Glutamatergic neuron (in vitro differentiated cells): ENCODE results near the gene TMEM92. TPM values are rescaled to one million over a fixed set of nuclear protein-coding genes. Genes with fewer than 3 reads are reported as not detected.

ENCODE experiments used
- DNase-seq: peaks from one replicate; pipeline ENCODE4 v3.0.0; 2022
- H3K27ac Mint-ChIP-seq: one replicate; pipeline ENCODE4 v1.8.0; 2020; ENCODE audit warnings: mild to moderate bottlenecking, mixed read lengths, inconsistent platforms; ENCODE audit not compliant: unreplicated experiment
- H3K27me3 Mint-ChIP-seq: one replicate; pipeline ENCODE4 v1.8.0; 2020; ENCODE audit warnings: mild to moderate bottlenecking, moderate library complexity, mixed read lengths, inconsistent platforms; ENCODE audit not compliant: unreplicated experiment
- H3K36me3 Mint-ChIP-seq: one replicate; pipeline ENCODE4 v1.8.0; 2020; ENCODE audit warnings: mild to moderate bottlenecking, mixed read lengths, inconsistent platforms; ENCODE audit not compliant: unreplicated experiment
- H3K4me1 Mint-ChIP-seq: one replicate; pipeline ENCODE4 v1.8.0; 2020; ENCODE audit warnings: mild to moderate bottlenecking, low read depth, mixed read lengths, inconsistent platforms; ENCODE audit not compliant: unreplicated experiment
- H3K4me3 Mint-ChIP-seq: one replicate; pipeline ENCODE4 v1.8.0; 2020; ENCODE audit warnings: mild to moderate bottlenecking, mixed read lengths, inconsistent platforms; ENCODE audit not compliant: unreplicated experiment
- H3K9me3 Mint-ChIP-seq: one replicate; pipeline ENCODE4 v1.8.0; 2020; ENCODE audit warnings: mild to moderate bottlenecking, moderate library complexity, mixed read lengths, inconsistent platforms; ENCODE audit not compliant: unreplicated experiment
- CTCF ChIP-seq: fragments of 200-600 bp; sonication (generic); IDR thresholded peaks from one replicate; pipeline ENCODE4 v1.5.0; 2021; ENCODE audit not compliant: partially characterized antibody, unreplicated experiment
- total RNA-seq: library from RNA; stranded (reverse); fragmentation: NEBNext Ultra II Directional; extraction: Animal tissue kit (Norgen Biotek cat#: 25700); gene quantifications from one replicate; pipeline ENCODE4 v1.2.1, GENCODE V29; 2021; ENCODE audit not compliant: unreplicated experiment

The TMEM92 gene
- total RNA-seq, 1 donor from 2014 or later: not detected

GRCh38 chr17:50238601-50239280 is 35.5 kb upstream of the TMEM92 start:
- Mint-ChIP-seq H3K4me1 (no peaks in the 10 kb centered on the region), H3K4me3 (no peak overlapping the region), H3K9me3 (no peaks in the 10 kb centered on the region), H3K27me3 (no peaks in the 10 kb centered on the region), H3K36me3 (peaks cover 9% of the 10 kb centered on the region), H3K27ac (no peak overlapping the region)
- TF ChIP-seq CTCF: no peak
- no peak for DNase-seq

GRCh38 chr17:50239937-50240336 is 34.3 kb upstream of the TMEM92 start:
- Mint-ChIP-seq H3K27me3 (no peaks in the 10 kb centered on the region), H3K27ac (no peak overlapping the region), H3K4me3 (no peak overlapping the region), H3K4me1 (no peaks in the 10 kb centered on the region), H3K9me3 (no peaks in the 10 kb centered on the region), H3K36me3 (peaks cover 8% of the 10 kb centered on the region)
- no peak for DNase-seq
- TF ChIP-seq CTCF: no peak

DNA sequence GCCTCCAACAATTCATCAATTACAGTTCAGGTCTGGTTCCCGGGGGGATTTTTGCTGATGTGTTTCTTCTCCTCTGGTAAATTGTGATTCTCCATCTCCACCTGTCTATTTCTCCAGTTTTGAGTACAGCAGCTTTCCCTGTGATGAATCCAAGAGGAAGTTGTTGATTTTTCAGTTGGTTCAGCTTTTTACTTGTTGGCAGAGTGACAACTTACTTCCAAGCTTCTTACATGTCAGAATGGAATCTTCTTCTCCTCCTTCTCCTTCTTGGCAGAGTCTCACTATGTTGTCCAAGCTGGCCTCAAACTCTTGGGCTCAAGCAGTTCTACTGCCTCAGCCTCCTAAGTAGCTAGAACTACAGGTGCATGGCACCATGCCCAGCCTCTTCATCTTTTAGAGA is 33.4 kb upstream of the TMEM92 start:
- Mint-ChIP-seq H3K36me3 (peaks cover 5% of the 10 kb centered on the region), H3K4me1 (no peaks in the 10 kb centered on the region), H3K4me3 (no peak overlapping the region), H3K27ac (no peak overlapping the region), H3K27me3 (no peaks in the 10 kb centered on the region), H3K9me3 (no peaks in the 10 kb centered on the region)
- TF ChIP-seq CTCF: no peak
- DNase-seq: no peak

- H3K9me3 Mint-ChIP-seq: no peaks in the 10 kb centered on the region
- DNase-seq: no peak
- no peak overlapping the region for H3K27ac Mint-ChIP-seq
- no peak overlapping the region for H3K4me3 Mint-ChIP-seq
- TF ChIP-seq CTCF: no peak
- peaks cover 5% of the 10 kb centered on the region for H3K36me3 Mint-ChIP-seq
- no peaks in the 10 kb centered on the region for H3K27me3 Mint-ChIP-seq
- no peaks in the 10 kb centered on the region for H3K4me1 Mint-ChIP-seq
Measured at GRCh38 chr17:50241431-50241830, 32.8 kb upstream of the TMEM92 start.

DNA sequence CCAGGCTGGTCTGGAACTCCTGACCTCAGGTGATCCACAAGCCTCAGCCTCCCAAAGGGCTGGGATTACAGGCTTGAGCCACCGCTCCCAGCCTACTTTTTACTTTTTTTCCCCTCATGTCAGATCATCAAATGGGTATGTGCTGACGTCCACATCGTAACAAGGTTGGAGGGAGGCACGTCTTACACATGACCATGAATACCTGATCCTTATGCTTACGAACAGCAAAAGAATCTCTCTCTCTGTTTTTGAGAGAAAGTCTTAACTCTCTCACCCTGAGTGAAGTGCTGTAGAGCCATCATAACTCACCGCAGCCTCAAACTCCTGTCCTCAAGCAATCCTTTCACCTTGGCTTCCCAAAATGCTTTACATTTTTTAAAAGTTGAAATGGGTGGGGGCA is 29.5 kb upstream of the TMEM92 start:
- Mint-ChIP-seq H3K9me3 (peaks cover 2% of the 10 kb centered on the region), H3K4me1 (no peaks in the 10 kb centered on the region), H3K27me3 (no peaks in the 10 kb centered on the region), H3K36me3 (peaks cover 11% of the 10 kb centered on the region), H3K4me3 (no peak overlapping the region), H3K27ac (no peak overlapping the region)
- no peak for DNase-seq
- TF ChIP-seq CTCF: no peak
